Gastroesophageal sphincter (tissue), 3 donors: ENCODE measurements around the gene ALPL.

Source experiments
- POLR2A ChIP-seq, 2 donors: fragments of 450-650 bp; IDR thresholded peaks; one replicate each; pipeline ENCODE4 v1.6.1; 2017; ENCODE audit warnings: antibody characterized with exemption in 2 of 2, mild to moderate bottlenecking in 2 of 2, moderate library complexity in 1 of 2
- TF ChIP-seq, protein P1 (sequence below), 4 experiments: fragments of 200-600 bp in 2 of 4; fragments of 450-650 bp in 2 of 4; sonication (generic) in 1 of 4; IDR thresholded peaks; one replicate each; pipeline ENCODE4 v1.5.1; 2017 to 2019; ENCODE audit warnings: antibody characterized with exemption in 4 of 4, mild to moderate bottlenecking in 2 of 4, moderate library complexity in 2 of 4

DNA sequence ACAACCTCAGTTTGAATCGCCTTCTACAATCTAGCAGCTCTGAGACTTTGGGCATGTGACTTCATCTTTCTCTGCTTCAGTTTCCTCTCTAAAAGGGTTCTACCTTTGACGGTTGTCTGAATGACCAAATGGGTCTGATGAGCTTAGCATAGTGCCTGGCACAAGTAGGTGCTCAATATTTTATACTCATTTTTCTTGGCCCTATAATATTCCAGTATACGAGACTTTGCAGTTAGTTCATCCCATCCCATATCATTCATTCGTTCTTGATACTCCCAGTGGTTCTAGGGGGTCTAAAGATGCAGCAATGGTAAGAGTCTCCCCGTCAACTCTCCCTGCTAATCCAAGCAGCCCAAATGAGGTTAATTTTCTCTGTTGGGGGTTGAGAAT lies 67.6 kb downstream of the ALPL start:
- TF ChIP-seq, protein P1, sequence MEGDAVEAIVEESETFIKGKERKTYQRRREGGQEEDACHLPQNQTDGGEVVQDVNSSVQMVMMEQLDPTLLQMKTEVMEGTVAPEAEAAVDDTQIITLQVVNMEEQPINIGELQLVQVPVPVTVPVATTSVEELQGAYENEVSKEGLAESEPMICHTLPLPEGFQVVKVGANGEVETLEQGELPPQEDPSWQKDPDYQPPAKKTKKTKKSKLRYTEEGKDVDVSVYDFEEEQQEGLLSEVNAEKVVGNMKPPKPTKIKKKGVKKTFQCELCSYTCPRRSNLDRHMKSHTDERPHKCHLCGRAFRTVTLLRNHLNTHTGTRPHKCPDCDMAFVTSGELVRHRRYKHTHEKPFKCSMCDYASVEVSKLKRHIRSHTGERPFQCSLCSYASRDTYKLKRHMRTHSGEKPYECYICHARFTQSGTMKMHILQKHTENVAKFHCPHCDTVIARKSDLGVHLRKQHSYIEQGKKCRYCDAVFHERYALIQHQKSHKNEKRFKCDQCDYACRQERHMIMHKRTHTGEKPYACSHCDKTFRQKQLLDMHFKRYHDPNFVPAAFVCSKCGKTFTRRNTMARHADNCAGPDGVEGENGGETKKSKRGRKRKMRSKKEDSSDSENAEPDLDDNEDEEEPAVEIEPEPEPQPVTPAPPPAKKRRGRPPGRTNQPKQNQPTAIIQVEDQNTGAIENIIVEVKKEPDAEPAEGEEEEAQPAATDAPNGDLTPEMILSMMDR (IDR thresholded peaks at IDR 0.05), result no peak
- no peak for TF ChIP-seq POLR2A (IDR thresholded peaks at IDR 0.05)
